Vagina (tissue), 2 donors: ENCODE results near the gene DBT. TPM values are rescaled to one million over a fixed set of nuclear protein-coding genes. Genes with fewer than 3 reads are reported as not detected.

Experiments used
- DNase-seq, 2 donors: peaks; one replicate each; pipeline ENCODE4 v3.0.0-alpha.2; 2017; ENCODE audit errors: extremely low spot score in 2 of 2
- H3K27ac ChIP-seq: fragments of 200-600 bp; sonication (generic); one replicate; pipeline ENCODE4 v1.5.1; 2019
- H3K27me3 ChIP-seq: fragments of 200-600 bp; sonication (generic); one replicate; pipeline ENCODE4 v1.5.1; 2019
- H3K36me3 ChIP-seq, 2 donors: fragments of 200-600 bp; sonication (generic); one replicate each; pipeline ENCODE4 v1.5.1; 2017 to 2019
- H3K4me1 ChIP-seq: fragments of 200-600 bp; sonication (generic); one replicate; pipeline ENCODE4 v1.5.1; 2019
- H3K4me3 ChIP-seq, 2 donors: fragments of 200-600 bp; sonication (generic); 1 replicate in 1 of 2; 2 replicates in 1 of 2; pipeline ENCODE4 v1.5.1; 2016 to 2019
- H3K9me3 ChIP-seq: fragments of 200-600 bp; sonication (generic); one replicate; pipeline ENCODE4 v1.5.1; 2019
- POLR2A ChIP-seq, 2 donors: fragments of 450-650 bp; IDR thresholded peaks; one replicate each; pipeline ENCODE4 v1.6.1; 2017; ENCODE audit warnings: antibody characterized with exemption in 2 of 2, mild to moderate bottlenecking in 2 of 2, moderate library complexity in 2 of 2
- POLR2AphosphoS5 ChIP-seq, 2 donors: sonication (generic); formaldehyde crosslinking; IDR thresholded peaks; one replicate each; pipeline ENCODE4 v1.9.0; 2017; ENCODE audit warnings: antibody characterized with exemption in 2 of 2, mild to moderate bottlenecking in 2 of 2, low read depth in 1 of 2; ENCODE audit not compliant: insufficient read depth in 1 of 2
- intact Hi-C: fragments of 100-400 bp; cut with DNase I; formaldehyde crosslinking; loops from one replicate; pipeline ENCODE4 v1.15.1; 2023
- total RNA-seq: library from RNA; depleted of rRNA; stranded (reverse); fragments of >200 nt; gene quantifications from one replicate; pipeline ENCODE4 v1.2.3, GENCODE V29; 2016
- TF ChIP-seq, protein P1 (sequence below), 3 experiments: fragments of 450-650 bp in 2 of 3; fragments of 200-600 bp in 1 of 3; sonication (generic) in 1 of 3; IDR thresholded peaks; one replicate each; pipeline ENCODE4 v1.5.1; 2017 to 2019; ENCODE audit warnings: antibody characterized with exemption in 3 of 3, mild to moderate bottlenecking in 2 of 3, moderate library complexity in 2 of 3

DBT gene
- total RNA-seq, 1 donor from 2014 or later = 7.4 TPM

DNA sequence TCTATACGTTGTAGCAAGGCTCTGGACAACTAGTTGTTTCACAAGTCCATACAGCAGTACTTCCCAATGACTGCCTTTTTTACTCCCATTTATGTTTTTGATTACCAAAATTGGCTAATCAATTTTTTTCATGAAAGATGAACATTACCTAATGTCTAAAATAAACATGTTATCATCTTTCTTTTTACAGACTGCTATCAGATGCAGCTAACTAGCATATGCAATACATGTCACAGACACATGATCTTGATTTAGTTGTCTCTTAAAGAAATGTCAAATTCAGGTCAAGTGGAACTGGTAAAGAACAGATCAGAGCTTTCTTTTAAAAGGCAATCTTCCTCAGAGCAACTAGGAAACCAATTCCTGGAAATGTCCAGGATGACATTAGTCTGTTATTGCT lies 630 bp upstream of the DBT start:
- intact Hi-C loops = no loop called here
- peak overlapping the region; percentile 82 for H3K27ac ChIP-seq
- TF ChIP-seq, protein P1, sequence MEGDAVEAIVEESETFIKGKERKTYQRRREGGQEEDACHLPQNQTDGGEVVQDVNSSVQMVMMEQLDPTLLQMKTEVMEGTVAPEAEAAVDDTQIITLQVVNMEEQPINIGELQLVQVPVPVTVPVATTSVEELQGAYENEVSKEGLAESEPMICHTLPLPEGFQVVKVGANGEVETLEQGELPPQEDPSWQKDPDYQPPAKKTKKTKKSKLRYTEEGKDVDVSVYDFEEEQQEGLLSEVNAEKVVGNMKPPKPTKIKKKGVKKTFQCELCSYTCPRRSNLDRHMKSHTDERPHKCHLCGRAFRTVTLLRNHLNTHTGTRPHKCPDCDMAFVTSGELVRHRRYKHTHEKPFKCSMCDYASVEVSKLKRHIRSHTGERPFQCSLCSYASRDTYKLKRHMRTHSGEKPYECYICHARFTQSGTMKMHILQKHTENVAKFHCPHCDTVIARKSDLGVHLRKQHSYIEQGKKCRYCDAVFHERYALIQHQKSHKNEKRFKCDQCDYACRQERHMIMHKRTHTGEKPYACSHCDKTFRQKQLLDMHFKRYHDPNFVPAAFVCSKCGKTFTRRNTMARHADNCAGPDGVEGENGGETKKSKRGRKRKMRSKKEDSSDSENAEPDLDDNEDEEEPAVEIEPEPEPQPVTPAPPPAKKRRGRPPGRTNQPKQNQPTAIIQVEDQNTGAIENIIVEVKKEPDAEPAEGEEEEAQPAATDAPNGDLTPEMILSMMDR (IDR thresholded peaks at IDR 0.05) = no peak
- no peak for TF ChIP-seq POLR2AphosphoS5 (IDR thresholded peaks at IDR 0.05; ENCODE audit: insufficient read depth in 1 of 2, low read depth in 1 of 2)
- TF ChIP-seq POLR2A (IDR thresholded peaks at IDR 0.05) = no peak

DNA sequence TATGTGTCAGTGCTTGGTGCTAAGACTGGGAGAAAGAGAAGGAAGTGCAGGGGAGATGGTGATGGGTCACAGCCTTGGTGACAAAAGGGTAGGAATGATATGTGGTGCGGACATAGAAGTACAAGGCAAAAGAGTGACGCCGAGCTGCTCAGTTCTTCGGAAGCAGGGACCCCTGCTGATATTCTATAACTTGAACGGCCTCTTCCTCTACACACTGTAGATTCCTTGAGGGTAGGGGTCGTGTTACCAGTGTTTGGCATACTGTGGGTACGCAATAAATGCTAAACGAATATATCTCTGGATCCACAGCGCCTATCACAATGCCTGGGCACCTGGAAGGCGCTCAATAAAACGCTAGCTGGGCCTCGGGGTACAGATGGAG lies 488 bp downstream of the DBT start:
- H3K9me3 ChIP-seq = no peaks in the 10 kb centered on the region
- TF ChIP-seq POLR2AphosphoS5 (IDR thresholded peaks at IDR 0.05; ENCODE audit: insufficient read depth in 1 of 2, low read depth in 1 of 2) = no peak
- TF ChIP-seq, protein P1 (IDR thresholded peaks at IDR 0.05) = no peak
- no peak for TF ChIP-seq POLR2A (IDR thresholded peaks at IDR 0.05)
- peak overlapping the region; percentile 82 for H3K27ac ChIP-seq
- H3K4me1 ChIP-seq = peaks cover 19% of the 10 kb centered on the region
- H3K36me3 ChIP-seq = no peaks in the 10 kb centered on the region
- peak overlapping the region; percentile 90 to 94 for H3K4me3 ChIP-seq
- intact Hi-C loops = no loop called here
- DNase-seq = no peak
- H3K27me3 ChIP-seq = no peaks in the 10 kb centered on the region

More for the DNA sequence above, 630 bp upstream of the DBT start:
- H3K27me3 ChIP-seq = no peaks in the 10 kb centered on the region
- H3K4me1 ChIP-seq = peaks cover 19% of the 10 kb centered on the region
- no peaks in the 10 kb centered on the region for H3K9me3 ChIP-seq
- peak overlapping the region; percentile 90 to 94 for H3K4me3 ChIP-seq
- no peaks in the 10 kb centered on the region for H3K36me3 ChIP-seq
- DNase-seq = no peak

DNA sequence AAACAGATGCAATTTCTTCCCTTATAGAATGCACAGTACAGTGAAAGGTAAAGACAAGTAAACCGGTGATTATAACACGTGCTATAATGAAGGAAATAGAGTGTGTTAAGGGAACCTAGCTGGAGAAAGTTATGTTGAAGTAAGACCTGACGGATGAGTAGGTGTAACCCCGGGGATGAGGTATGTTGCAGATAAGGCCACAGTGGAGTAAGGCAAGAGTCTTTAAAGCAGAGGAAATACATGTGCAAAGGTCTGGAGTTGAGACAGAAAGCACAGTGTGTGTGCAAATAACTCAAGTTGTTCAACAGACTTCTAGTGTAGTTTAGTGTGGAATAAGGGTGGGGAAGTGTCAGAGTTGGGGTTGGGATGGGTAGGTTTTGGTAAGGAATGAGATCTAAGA lies 2.9 kb downstream of the DBT start:
- Histone ChIP-seq H3K27ac (no peak overlapping the region), H3K9me3 (no peaks in the 10 kb centered on the region), H3K27me3 (no peaks in the 10 kb centered on the region), H3K4me3 (no peak overlapping the region), H3K36me3 (no peaks in the 10 kb centered on the region), H3K4me1 (peaks cover 19% of the 10 kb centered on the region)
- intact Hi-C loops = no loop called here
- DNase-seq = no peak
- TF ChIP-seq POLR2AphosphoS5 (IDR thresholded peaks at IDR 0.05; ENCODE audit: insufficient read depth in 1 of 2, low read depth in 1 of 2) (no peak), POLR2A (IDR thresholded peaks at IDR 0.05) (no peak)

DNA sequence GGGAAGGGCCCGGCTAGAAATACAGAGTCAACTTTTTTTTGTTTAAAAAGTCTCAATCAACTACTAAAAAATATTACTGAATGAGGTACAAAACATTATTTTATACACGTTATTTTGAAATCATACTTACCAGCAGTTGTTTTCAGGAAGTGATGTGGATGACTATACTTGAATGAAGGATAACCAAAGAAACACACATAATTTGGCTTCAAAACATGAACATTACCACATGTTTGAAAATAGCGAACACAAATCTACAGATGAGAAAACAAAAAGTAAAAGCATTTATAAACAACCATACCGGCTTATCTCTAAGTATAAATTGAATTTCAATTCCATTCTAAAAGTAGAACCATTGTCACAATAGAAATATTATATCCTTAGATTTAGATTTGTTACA lies 9.0 kb downstream of the DBT start:
- no peak for DNase-seq
- intact Hi-C loops = no loop called here
- Histone ChIP-seq H3K27me3 (no peaks in the 10 kb centered on the region), H3K4me1 (no peaks in the 10 kb centered on the region), H3K27ac (no peak overlapping the region), H3K4me3 (no peak overlapping the region), H3K9me3 (no peaks in the 10 kb centered on the region), H3K36me3 (peaks cover 0 to 6% of the 10 kb centered on the region in 2 donors)
- no peak for TF ChIP-seq POLR2A (IDR thresholded peaks at IDR 0.05)
- no peak for TF ChIP-seq POLR2AphosphoS5 (IDR thresholded peaks at IDR 0.05; ENCODE audit: insufficient read depth in 1 of 2, low read depth in 1 of 2)
- TF ChIP-seq, protein P1 (IDR thresholded peaks at IDR 0.05) = no peak

DNA sequence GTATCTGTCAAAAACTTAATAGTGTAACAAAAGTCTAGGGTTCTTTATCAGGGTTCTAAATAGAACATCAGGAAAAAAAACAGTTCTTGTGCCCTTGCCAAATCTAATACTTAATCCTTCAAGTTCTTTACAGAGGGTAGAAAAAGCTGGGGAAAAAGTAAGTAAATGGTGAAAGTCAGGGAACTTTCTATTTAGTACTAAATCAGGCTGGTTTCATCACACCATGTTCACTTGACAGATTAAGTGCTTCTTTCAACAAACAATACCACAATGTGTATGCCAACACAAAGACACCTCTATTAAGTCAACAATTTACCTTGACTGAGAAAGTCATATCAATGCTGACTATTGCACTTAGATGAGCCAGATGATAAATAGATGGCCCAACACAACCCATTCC lies 9.7 kb downstream of the DBT start:
- intact Hi-C loops = no loop called here
- no peak for TF ChIP-seq POLR2AphosphoS5 (IDR thresholded peaks at IDR 0.05; ENCODE audit: insufficient read depth in 1 of 2, low read depth in 1 of 2)
- no peak for TF ChIP-seq POLR2A (IDR thresholded peaks at IDR 0.05)
- TF ChIP-seq, protein P1 (IDR thresholded peaks at IDR 0.05) = no peak
- no peak for DNase-seq
- no peaks in the 10 kb centered on the region for H3K9me3 ChIP-seq
- H3K4me1 ChIP-seq = no peaks in the 10 kb centered on the region
- no peak overlapping the region for H3K4me3 ChIP-seq
- H3K27ac ChIP-seq = no peak overlapping the region
- H3K36me3 ChIP-seq = peaks cover 0 to 6% of the 10 kb centered on the region in 2 donors
- no peaks in the 10 kb centered on the region for H3K27me3 ChIP-seq
